Neural cell (in vitro differentiated cells): ENCODE results near the gene ABCF2. TPM values are rescaled to one million over a fixed set of nuclear protein-coding genes. Genes with fewer than 3 reads are reported as not detected.

Experiments used
- H2AFZ ChIP-seq: fragments of 200-600, 300-800 bp; sonication (generic), shearing (Covaris generic); 2 replicates; pipeline ENCODE4 v1.6.0; 2014; ENCODE audit warnings: low read depth, mild to moderate bottlenecking, antibody characterized with exemption, low read length, moderate library complexity
- H3F3A ChIP-seq: fragments of 200-600 bp; shearing (Covaris generic); 2 replicates; pipeline ENCODE4 v1.6.1; 2016; ENCODE audit warnings: mild to moderate bottlenecking, moderate library complexity, mixed read lengths, antibody characterized with exemption, low read length; ENCODE audit not compliant: insufficient read depth, poor library complexity, severe bottlenecking
- H3K27ac ChIP-seq: fragments of 200-600, 300-800 bp; sonication (generic), shearing (Covaris generic); 2 replicates; pipeline ENCODE4 v1.5.1; 2014; ENCODE audit warnings: mild to moderate bottlenecking, low read length, moderate library complexity
- H3K27me3 ChIP-seq: fragments of 300-800, 200-600 bp; sonication (generic), shearing (Covaris generic); 2 replicates; pipeline ENCODE4 v1.6.0; 2014; ENCODE audit warnings: mild to moderate bottlenecking, low read depth, low read length, moderate library complexity; ENCODE audit not compliant: insufficient read depth
- H3K36me3 ChIP-seq: fragments of 300-800, 200-600 bp; sonication (generic), shearing (Covaris generic); 2 replicates; pipeline ENCODE4 v1.5.1; 2014; ENCODE audit warnings: mild to moderate bottlenecking, antibody characterized with exemption, low read length, moderate library complexity; ENCODE audit not compliant: insufficient read depth
- H3K4me2 ChIP-seq: fragments of 300-800, 200-600 bp; sonication (generic), shearing (Covaris generic); 2 replicates; pipeline ENCODE4 v1.6.0; 2014; ENCODE audit warnings: mild to moderate bottlenecking, low read length
- H3K4me3 ChIP-seq: fragments of 300-800, 200-600 bp; sonication (generic), shearing (Covaris generic); 2 replicates; pipeline ENCODE4 v1.5.1; 2014; ENCODE audit warnings: mild to moderate bottlenecking, low read length, moderate library complexity
- H3K79me2 ChIP-seq: fragments of 200-600 bp; shearing (Covaris generic); replicated peaks from 2 replicates; pipeline ENCODE4 v1.6.0; 2014; ENCODE audit warnings: mild to moderate bottlenecking, low read length, moderate library complexity; ENCODE audit not compliant: insufficient read depth
- H3K9ac ChIP-seq: fragments of 300-800, 200-600 bp; sonication (generic), shearing (Covaris generic); 2 replicates; pipeline ENCODE4 v1.6.1; 2016; ENCODE audit warnings: mild to moderate bottlenecking, low read length, mixed read lengths
- H3K9me2 ChIP-seq: fragments of 200-600 bp; shearing (Covaris generic); 2 replicates; pipeline ENCODE4 v1.6.1; 2016; ENCODE audit warnings: mild to moderate bottlenecking, low read length, mixed read lengths; ENCODE audit not compliant: insufficient read depth
- H3K9me3 ChIP-seq: fragments of 200-600, 300-800 bp; sonication (generic), shearing (Covaris generic); 2 replicates; pipeline ENCODE4 v1.6.1; 2016; ENCODE audit warnings: mild to moderate bottlenecking, mixed run types, low read length, moderate library complexity, mixed read lengths
- H4K20me1 ChIP-seq: fragments of 200-600 bp; shearing (Covaris generic); 2 replicates; pipeline ENCODE4 v1.6.1; 2016; ENCODE audit warnings: mild to moderate bottlenecking, mixed run types; ENCODE audit not compliant: insufficient read depth
- CTCF ChIP-seq: fragments of 450-650 bp; IDR thresholded peaks from 2 replicates; pipeline ENCODE4 v1.5.1; 2014; ENCODE audit warnings: antibody characterized with exemption, mild to moderate bottlenecking, moderate library complexity; ENCODE audit not compliant: poor library complexity, severe bottlenecking
- EP300 ChIP-seq: fragments of 450-650 bp; conservative IDR thresholded peaks from 2 replicates; pipeline ENCODE4 v1.6.1; 2014; ENCODE audit warnings: antibody characterized with exemption, mild to moderate bottlenecking, moderate library complexity; ENCODE audit not compliant: poor library complexity, severe bottlenecking
- EZH2 ChIP-seq: fragments of 200-600, 300-800 bp; shearing (Covaris generic), sonication (generic); IDR thresholded peaks from 2 replicates; pipeline ENCODE4 v1.6.1; 2014; ENCODE audit warnings: antibody characterized with exemption, low read length, borderline replicate concordance, mild to moderate bottlenecking; ENCODE audit not compliant: insufficient read depth, poor library complexity, severe bottlenecking
- MXI1 ChIP-seq: fragments of 450-650 bp; conservative IDR thresholded peaks from 2 replicates; pipeline ENCODE4 v1.6.1; 2014; ENCODE audit warnings: antibody characterized with exemption, mild to moderate bottlenecking; ENCODE audit not compliant: poor library complexity, severe bottlenecking
- POLR2AphosphoS5 ChIP-seq: IDR thresholded peaks from 2 replicates; pipeline ENCODE4 v1.6.1; 2012
- RAD21 ChIP-seq: fragments of 450-650 bp; conservative IDR thresholded peaks from 2 replicates; pipeline ENCODE4 v1.6.1; 2014; ENCODE audit warnings: antibody characterized with exemption, mild to moderate bottlenecking, moderate library complexity
- REST ChIP-seq: IDR thresholded peaks from 2 replicates; pipeline ENCODE4 v1.6.1; 2012; ENCODE audit warnings: borderline replicate concordance
- SMC3 ChIP-seq: fragments of 450-650 bp; conservative IDR thresholded peaks from 2 replicates; pipeline ENCODE4 v1.6.1; 2014; ENCODE audit warnings: antibody characterized with exemption, mild to moderate bottlenecking, moderate library complexity; ENCODE audit not compliant: poor library complexity
- TAF1 ChIP-seq: IDR thresholded peaks from 2 replicates; pipeline ENCODE4 v1.6.1; 2012; ENCODE audit warnings: low read depth
- polyA plus RNA-seq: library from polyadenylated mRNA; depleted of rRNA; stranded (reverse); fragments of >200 nt; gene quantifications from 2 replicates; pipeline ENCODE4 v1.2.3, GENCODE V29; 2014

The ABCF2 gene
- polyA plus RNA-seq, 1 donor from 2014 or later = 32.7 TPM

GRCh38 chr7:151244196-151244840 is 17.3 kb upstream of the ABCF2 start:
- Histone ChIP-seq H3K4me3 (peak overlapping the region; percentile 53), H3K27ac (no peak overlapping the region)
- TF ChIP-seq TAF1 = no peak
- peak; percentile 73 for TF ChIP-seq SMC3
- TF ChIP-seq RAD21 = peak; percentile 68
- TF ChIP-seq CTCF = peak; percentile 89

GRCh38 chr7:151243408-151244195 is 16.6 kb upstream of the ABCF2 start:
- peak overlapping the region; percentile 24 for H3K9ac ChIP-seq

More at GRCh38 chr7:151244196-151244840, 17.3 kb upstream of the ABCF2 start:
- Histone ChIP-seq H3K36me3 (no peaks in the 10 kb centered on the region), H3K27me3 (no peaks in the 10 kb centered on the region), H3K4me2 (no peak overlapping the region), H3K79me2 (peaks cover 3% of the 10 kb centered on the region), H4K20me1 (no peaks in the 10 kb centered on the region), H3K9me3 (no peaks in the 10 kb centered on the region), H3K9me2 (no peaks in the 10 kb centered on the region), H3F3A (peaks cover 4% of the 10 kb centered on the region), H2AFZ (no peak overlapping the region), H3K9ac (peak overlapping the region; percentile 41)

More at GRCh38 chr7:151243408-151244195, 16.6 kb upstream of the ABCF2 start:
- H3F3A ChIP-seq = peaks cover 4% of the 10 kb centered on the region
- no peak for TF ChIP-seq EP300
- TF ChIP-seq CTCF = no peak
- TF ChIP-seq MXI1 = no peak
- TF ChIP-seq EZH2 = no peak
- no peak for TF ChIP-seq RAD21
- TF ChIP-seq SMC3 = no peak
- TF ChIP-seq TAF1 = no peak
- no peak for TF ChIP-seq REST
- TF ChIP-seq POLR2AphosphoS5 = no peak
- no peak overlapping the region for H3K4me3 ChIP-seq
- H3K27ac ChIP-seq = no peak overlapping the region
- no peak overlapping the region for H2AFZ ChIP-seq
- no peaks in the 10 kb centered on the region for H4K20me1 ChIP-seq
- no peaks in the 10 kb centered on the region for H3K36me3 ChIP-seq
- H3K27me3 ChIP-seq = no peaks in the 10 kb centered on the region
- peaks cover 3% of the 10 kb centered on the region for H3K79me2 ChIP-seq
- H3K9me3 ChIP-seq = no peaks in the 10 kb centered on the region
- no peaks in the 10 kb centered on the region for H3K9me2 ChIP-seq
- H3K4me2 ChIP-seq = no peak overlapping the region
